Naive B cell (primary cell): ENCODE measurements around the gene RNF41. TPM values are rescaled to one million over a fixed set of nuclear protein-coding genes. Genes with fewer than 3 reads are reported as not detected.

Source experiments
- ATAC-seq, 2 donors: fragments of 150-1000 bp; cut with Tn5 transposase; 2 replicates each; pipeline ENCODE4 v1.10.0; 2021; ENCODE audit warnings: low read depth in 2 of 2, mild to moderate bottlenecking in 2 of 2, moderate library complexity in 2 of 2
- DNase-seq: peaks from one replicate; pipeline ENCODE4 v3.0.0; 2022
- H3K27ac Mint-ChIP-seq, 6 donors: one replicate each; pipeline ENCODE4 v1.8.0; 2020 to 2022; ENCODE audit warnings: mild to moderate bottlenecking in 6 of 6, mixed read lengths in 6 of 6, moderate library complexity in 5 of 6, inconsistent platforms in 2 of 6
- H3K27me3 Mint-ChIP-seq, 3 donors: one replicate each; pipeline ENCODE4 v1.8.0; 2021 to 2022; ENCODE audit warnings: mixed read lengths in 3 of 3, mild to moderate bottlenecking in 1 of 3
- H3K36me3 Mint-ChIP-seq, 2 donors: one replicate each; pipeline ENCODE4 v1.8.0; 2020 to 2022; ENCODE audit warnings: mixed read lengths in 2 of 2, inconsistent platforms in 1 of 2, mild to moderate bottlenecking in 1 of 2
- H3K4me1 Mint-ChIP-seq, 3 donors: one replicate each; pipeline ENCODE4 v1.8.0; 2020 to 2022; ENCODE audit warnings: mixed read lengths in 3 of 3, inconsistent platforms in 1 of 3, mild to moderate bottlenecking in 1 of 3, moderate library complexity in 1 of 3
- H3K4me3 Mint-ChIP-seq, 8 donors: one replicate each; pipeline ENCODE4 v1.8.0; 2020 to 2022; ENCODE audit warnings: mild to moderate bottlenecking in 8 of 8, mixed read lengths in 8 of 8, moderate library complexity in 8 of 8, inconsistent platforms in 2 of 8
- H3K9me3 Mint-ChIP-seq, 7 donors: one replicate each; pipeline ENCODE4 v1.8.0; 2020 to 2022; ENCODE audit warnings: mixed read lengths in 7 of 7, mild to moderate bottlenecking in 5 of 7, inconsistent platforms in 2 of 7, moderate library complexity in 1 of 7
- polyA plus RNA-seq, 6 donors: library from polyadenylated mRNA; unstranded; fragments of 300-500 nt; fragmentation: Illumina TruSeq; gene quantifications; one replicate each; pipeline ENCODE4 v1.2.3, GENCODE V29; 2021; ENCODE audit warnings: low read depth in 6 of 6

RNF41 gene
- polyA plus RNA-seq, 6 donors from 2014 or later = 95.2 to 136 (median 109) TPM

- Mint-ChIP-seq H3K4me1 (peaks cover 18 to 24% (median 22%) of the 10 kb centered on the region in 3 donors), H3K27ac (peak overlapping the region; percentile 2 to 94 (median 67)), H3K9me3 (no peaks in the 10 kb centered on the region), H3K4me3 (peak overlapping the region; percentile 79 to 93 (median 86)), H3K27me3 (no peaks in the 10 kb centered on the region), H3K36me3 (peaks cover 0 to 18% of the 10 kb centered on the region in 2 donors)
- no peak for DNase-seq
- ATAC-seq = peak; percentile 10 to 13
Observed at GRCh38 chr12:56257491-56258067, 35.9 kb upstream of the RNF41 start.

GRCh38 chr12:56257071-56257470 is 35.3 kb upstream of the RNF41 start:
- Mint-ChIP-seq H3K27me3 (no peaks in the 10 kb centered on the region), H3K27ac (peak overlapping the region in 4 of 6 donors; percentile 2 to 90 (median 80)), H3K4me1 (peaks cover 18 to 24% (median 22%) of the 10 kb centered on the region in 3 donors), H3K9me3 (no peaks in the 10 kb centered on the region), H3K4me3 (peak overlapping the region; percentile 79 to 93 (median 86)), H3K36me3 (peaks cover 3 to 18% of the 10 kb centered on the region in 2 donors)
- no peak for ATAC-seq
- DNase-seq = no peak

DNA sequence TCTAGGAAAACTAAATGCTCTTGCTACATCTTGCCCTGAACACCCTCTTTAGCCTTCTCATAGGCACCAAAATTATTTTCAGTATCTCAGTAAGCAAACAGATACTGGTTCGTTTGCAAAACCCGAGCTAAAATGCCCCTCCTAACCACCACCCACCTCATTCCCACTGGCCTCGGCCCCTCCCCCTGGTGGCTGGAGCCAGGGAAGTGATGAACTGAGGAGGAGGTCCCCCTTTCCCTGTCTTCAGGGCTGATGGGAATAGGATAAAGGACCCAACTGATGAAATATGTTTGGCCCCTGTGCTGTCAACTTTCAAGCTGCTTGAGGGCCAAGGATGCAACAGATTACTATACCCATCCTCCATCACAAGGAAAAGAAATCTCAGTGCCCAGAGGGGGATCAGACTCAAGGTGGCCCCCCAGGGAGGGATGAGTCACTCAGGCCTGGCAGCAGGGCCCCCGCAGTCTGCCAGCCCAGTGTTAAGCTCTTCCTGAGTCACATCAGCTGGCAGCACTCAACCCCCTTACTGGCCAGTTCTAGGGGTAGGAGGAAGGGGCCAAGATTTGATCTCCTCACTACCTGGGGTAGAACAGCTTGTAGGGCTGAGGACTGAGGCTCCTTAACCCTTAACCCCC is 34.7 kb upstream of the RNF41 start:
- Mint-ChIP-seq H3K4me3 (peak overlapping the region in 7 of 8 donors; percentile 79 to 93 (median 82)), H3K27ac (peak overlapping the region in 2 of 6 donors; percentile 73 to 86), H3K36me3 (peaks cover 5 to 18% of the 10 kb centered on the region in 2 donors), H3K27me3 (no peaks in the 10 kb centered on the region), H3K9me3 (no peaks in the 10 kb centered on the region), H3K4me1 (peaks cover 22 to 24% (median 22%) of the 10 kb centered on the region in 3 donors)
- ATAC-seq (no peak), DNase-seq (no peak)

DNA sequence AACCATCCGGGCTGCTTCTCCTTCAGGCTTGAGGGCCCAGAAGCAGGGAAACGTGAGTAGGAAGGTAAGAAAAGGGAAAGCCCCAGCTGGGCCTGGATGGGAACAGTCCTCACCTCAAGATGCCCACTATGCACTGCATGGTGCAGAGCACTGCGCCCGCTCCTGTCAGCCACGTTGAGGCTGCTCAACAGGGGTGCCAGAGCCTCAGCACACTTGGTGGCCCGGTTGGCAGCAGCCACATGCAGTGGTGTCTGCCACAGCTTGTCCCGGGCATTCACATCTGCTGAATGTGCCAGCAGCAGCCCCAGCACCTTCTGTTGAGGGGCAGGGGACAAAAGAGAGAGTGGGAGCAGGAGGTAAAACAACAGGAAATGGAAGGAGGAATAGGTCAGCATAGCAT is 33.9 kb upstream of the RNF41 start:
- H3K36me3 Mint-ChIP-seq = peaks cover 5 to 18% of the 10 kb centered on the region in 2 donors
- H3K27me3 Mint-ChIP-seq = no peaks in the 10 kb centered on the region
- DNase-seq (no peak), ATAC-seq (no peak)
- peak overlapping the region in 4 of 8 donors; percentile 7 to 84 (median 80) for H3K4me3 Mint-ChIP-seq
- no peaks in the 10 kb centered on the region for H3K9me3 Mint-ChIP-seq
- peaks cover 22 to 24% (median 22%) of the 10 kb centered on the region in 3 donors for H3K4me1 Mint-ChIP-seq
- H3K27ac Mint-ChIP-seq = peak overlapping the region in 1 of 6 donors; percentile 86

GRCh38 chr12:56253091-56253490 is 31.4 kb upstream of the RNF41 start:
- DNase-seq = no peak
- no peak overlapping the region for H3K27ac Mint-ChIP-seq
- no peaks in the 10 kb centered on the region for H3K9me3 Mint-ChIP-seq
- H3K27me3 Mint-ChIP-seq = no peaks in the 10 kb centered on the region
- H3K4me1 Mint-ChIP-seq = peaks cover 15 to 17% (median 16%) of the 10 kb centered on the region in 3 donors
- H3K4me3 Mint-ChIP-seq = peak overlapping the region in 1 of 8 donors; percentile 41
- ATAC-seq = no peak
- H3K36me3 Mint-ChIP-seq = peaks cover 5 to 18% of the 10 kb centered on the region in 2 donors

DNA sequence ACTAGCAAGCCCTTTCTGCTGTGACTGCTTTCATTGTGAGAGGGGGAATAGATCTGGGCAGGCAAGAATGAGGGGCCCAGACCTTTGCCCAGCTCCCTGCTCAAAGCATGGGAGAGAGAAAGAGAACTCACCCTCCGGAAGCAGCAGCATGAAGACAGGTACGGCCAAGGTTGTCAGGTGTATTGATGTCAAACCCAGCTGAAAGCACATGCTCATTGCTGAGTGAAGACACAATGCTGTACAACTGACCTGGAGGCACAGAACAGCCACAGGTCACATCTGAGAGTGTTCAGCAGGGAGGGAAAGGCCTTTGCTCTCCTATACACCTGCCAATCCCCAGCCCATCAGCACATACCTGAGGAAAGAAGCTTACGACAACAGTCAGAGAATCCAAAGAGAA is 30.9 kb upstream of the RNF41 start:
- ATAC-seq = no peak
- peak overlapping the region in 1 of 8 donors; percentile 75 for H3K4me3 Mint-ChIP-seq
- no peaks in the 10 kb centered on the region for H3K27me3 Mint-ChIP-seq
- peaks cover 15 to 17% (median 15%) of the 10 kb centered on the region in 3 donors for H3K4me1 Mint-ChIP-seq
- no peak for DNase-seq
- H3K9me3 Mint-ChIP-seq = no peaks in the 10 kb centered on the region
- no peak overlapping the region for H3K27ac Mint-ChIP-seq
- H3K36me3 Mint-ChIP-seq = peaks cover 5 to 18% of the 10 kb centered on the region in 2 donors

GRCh38 chr12:56248711-56249110 is 27.0 kb upstream of the RNF41 start:
- no peak for DNase-seq
- no peak overlapping the region for H3K4me3 Mint-ChIP-seq
- no peak for ATAC-seq
- H3K27me3 Mint-ChIP-seq = no peaks in the 10 kb centered on the region
- H3K9me3 Mint-ChIP-seq = no peaks in the 10 kb centered on the region
- peaks cover 0 to 10% of the 10 kb centered on the region in 2 donors for H3K36me3 Mint-ChIP-seq
- peak overlapping the region in 2 of 6 donors; percentile 77 to 82 for H3K27ac Mint-ChIP-seq
- peaks cover 0 to 8% (median 0%) of the 10 kb centered on the region in 3 donors for H3K4me1 Mint-ChIP-seq

- no peak overlapping the region for H3K4me3 Mint-ChIP-seq
- H3K4me1 Mint-ChIP-seq = peaks cover 0 to 8% (median 0%) of the 10 kb centered on the region in 3 donors
- no peaks in the 10 kb centered on the region for H3K9me3 Mint-ChIP-seq
- ATAC-seq (no peak), DNase-seq (no peak)
- H3K27ac Mint-ChIP-seq = no peak overlapping the region
- no peaks in the 10 kb centered on the region for H3K27me3 Mint-ChIP-seq
- peaks cover 0 to 10% of the 10 kb centered on the region in 2 donors for H3K36me3 Mint-ChIP-seq
Observed at GRCh38 chr12:56247923-56248322, 26.2 kb upstream of the RNF41 start.

GRCh38 chr12:56244494-56244893 is 22.8 kb upstream of the RNF41 start:
- no peak overlapping the region for H3K4me3 Mint-ChIP-seq
- peaks cover 3 to 17% (median 9%) of the 10 kb centered on the region in 3 donors for H3K4me1 Mint-ChIP-seq
- no peaks in the 10 kb centered on the region for H3K27me3 Mint-ChIP-seq
- H3K36me3 Mint-ChIP-seq = peaks cover 5 to 13% of the 10 kb centered on the region in 2 donors
- no peak for ATAC-seq
- DNase-seq = no peak
- no peaks in the 10 kb centered on the region for H3K9me3 Mint-ChIP-seq
- peak overlapping the region in 1 of 6 donors; percentile 49 for H3K27ac Mint-ChIP-seq

GRCh38 chr12:56243731-56244181 is 22.0 kb upstream of the RNF41 start:
- Mint-ChIP-seq H3K9me3 (no peaks in the 10 kb centered on the region), H3K27ac (no peak overlapping the region), H3K4me3 (no peak overlapping the region), H3K4me1 (peaks cover 3 to 17% (median 9%) of the 10 kb centered on the region in 3 donors), H3K36me3 (peaks cover 5 to 13% of the 10 kb centered on the region in 2 donors), H3K27me3 (no peaks in the 10 kb centered on the region)
- no peak for ATAC-seq
- no peak for DNase-seq

DNA sequence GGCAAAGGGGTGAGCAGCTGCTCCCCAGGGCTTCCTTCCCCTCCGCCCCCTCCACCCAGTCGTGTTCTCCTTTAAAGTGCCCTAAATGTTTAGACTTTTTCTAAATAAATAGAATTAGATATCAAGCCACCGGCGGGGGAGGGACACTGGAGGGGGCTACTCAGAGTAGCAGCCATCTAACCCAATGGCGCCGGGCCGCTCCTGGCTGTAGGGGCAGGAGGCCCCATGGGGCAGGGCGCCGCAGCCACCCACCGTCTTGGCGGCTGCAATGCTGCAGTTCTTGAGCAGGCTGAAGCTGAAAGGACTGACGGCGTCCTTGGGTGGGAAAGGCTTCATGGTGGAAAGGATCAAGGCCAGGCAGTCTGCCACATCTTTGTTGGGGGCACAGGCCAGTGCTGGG is 21.3 kb upstream of the RNF41 start:
- peaks cover 3 to 17% (median 9%) of the 10 kb centered on the region in 3 donors for H3K4me1 Mint-ChIP-seq
- no peak overlapping the region for H3K4me3 Mint-ChIP-seq
- H3K27ac Mint-ChIP-seq = no peak overlapping the region
- no peaks in the 10 kb centered on the region for H3K27me3 Mint-ChIP-seq
- no peaks in the 10 kb centered on the region for H3K9me3 Mint-ChIP-seq
- DNase-seq (no peak), ATAC-seq (no peak)
- H3K36me3 Mint-ChIP-seq = peaks cover 5 to 13% of the 10 kb centered on the region in 2 donors

GRCh38 chr12:56241424-56242303 is 19.9 kb upstream of the RNF41 start:
- Mint-ChIP-seq H3K27ac (peak overlapping the region in 3 of 6 donors; percentile 64 to 75 (median 71)), H3K27me3 (no peaks in the 10 kb centered on the region), H3K9me3 (no peaks in the 10 kb centered on the region), H3K4me3 (peak overlapping the region in 1 of 8 donors; percentile 56), H3K36me3 (peaks cover 5 to 13% of the 10 kb centered on the region in 2 donors), H3K4me1 (peaks cover 3 to 13% (median 9%) of the 10 kb centered on the region in 3 donors)
- DNase-seq (no peak), ATAC-seq (no peak)

DNA sequence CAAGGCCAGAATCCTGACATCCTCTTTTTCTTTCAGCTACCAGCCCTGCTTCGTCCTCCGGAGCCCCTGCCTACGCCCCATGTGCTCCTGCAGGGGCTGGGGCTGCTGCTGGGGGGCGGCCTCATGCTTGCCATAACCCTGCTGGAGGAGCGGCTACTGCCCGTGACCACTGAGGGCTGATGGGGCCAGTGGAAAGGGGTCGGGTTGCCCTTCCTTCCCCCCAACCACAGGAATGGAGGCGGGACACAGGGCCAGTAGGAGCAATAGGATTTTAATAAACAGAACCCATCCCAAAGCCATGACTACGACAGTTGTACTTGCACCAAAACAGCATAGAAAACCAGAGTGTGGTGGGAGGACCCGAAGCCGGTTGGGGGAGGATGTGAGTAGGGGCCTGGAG is 15.8 kb upstream of the RNF41 start:
- Mint-ChIP-seq H3K9me3 (no peaks in the 10 kb centered on the region), H3K4me3 (no peak overlapping the region), H3K36me3 (peaks cover 0 to 11% of the 10 kb centered on the region in 2 donors), H3K27ac (peak overlapping the region in 1 of 6 donors; percentile 33), H3K27me3 (no peaks in the 10 kb centered on the region), H3K4me1 (peaks cover 3 to 16% (median 8%) of the 10 kb centered on the region in 3 donors)
- ATAC-seq (no peak), DNase-seq (no peak)
